ENCODE data around the gene STX8.
"Not testable (repeated sequence)": the region's sequence is repeated elsewhere in the genome, so short reads cannot be mapped to it uniquely, and the experiment has no call there.

STX8 gene

GRCh38 chr17:9383826-9384225 lies 191.8 kb downstream of the STX8 start:
- DNase-seq (ENCODE audit: low read depth) = no peak

GRCh38 chr17:9382626-9383025 lies 193.0 kb downstream of the STX8 start:
- DNase-seq (ENCODE audit: low read depth) = no peak

DNA sequence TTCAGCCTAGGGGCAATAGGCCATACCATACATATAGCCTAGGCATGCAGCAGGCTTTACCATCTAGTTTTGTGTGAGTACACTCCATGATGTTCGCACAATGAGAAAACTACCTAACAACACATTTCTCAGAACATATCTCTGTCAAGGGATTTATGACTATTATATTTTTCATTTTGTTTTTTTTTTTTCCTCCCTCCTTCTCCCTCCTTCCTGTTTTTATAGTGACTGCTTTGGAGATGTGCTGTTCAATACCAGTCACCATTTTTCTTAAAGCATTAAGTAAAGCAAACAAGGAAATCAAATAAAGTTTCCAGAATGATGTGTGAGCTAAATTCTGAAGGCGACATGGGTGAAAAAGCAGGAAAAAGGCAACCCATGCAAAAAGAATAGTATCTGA lies 194.6 kb downstream of the STX8 start:
- DNase-seq (ENCODE audit: low read depth) = no peak

- no peak for DNase-seq (ENCODE audit: low read depth)
Observed at GRCh38 chr17:9380361-9380760, 195.3 kb downstream of the STX8 start.

GRCh38 chr17:9376177-9376576 lies 199.4 kb downstream of the STX8 start:
- not testable (repeated sequence) for DNase-seq (ENCODE audit: low read depth)

DNA sequence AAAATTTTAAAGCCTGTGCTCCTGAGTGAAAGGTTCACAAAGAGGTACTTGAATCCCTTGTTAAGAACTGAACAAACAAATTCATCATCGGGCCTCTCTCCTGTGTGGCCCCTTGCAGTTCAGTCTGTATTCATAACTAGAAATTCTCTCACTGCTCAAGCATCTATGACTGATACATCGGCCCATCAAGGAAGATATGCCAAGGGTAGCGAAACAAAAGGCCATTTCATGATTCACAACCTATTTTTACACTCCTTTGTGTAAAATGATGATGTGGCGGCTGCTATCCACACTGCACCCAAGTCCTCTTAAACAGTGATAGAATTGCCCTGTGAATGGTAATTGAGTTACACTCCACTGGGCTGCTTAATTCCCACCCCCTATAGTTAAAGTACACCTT lies 204.6 kb downstream of the STX8 start:
- no peak for DNase-seq (ENCODE audit: low read depth)

GRCh38 chr17:9370467-9370866 lies 205.2 kb downstream of the STX8 start:
- no peak for DNase-seq (ENCODE audit: low read depth)

- DNase-seq (ENCODE audit: low read depth) = no peak
Observed at GRCh38 chr17:9368631-9369030, 207.0 kb downstream of the STX8 start.

- DNase-seq (ENCODE audit: low read depth) = no peak
Observed at GRCh38 chr17:9367156-9367555, 208.5 kb downstream of the STX8 start.

DNA sequence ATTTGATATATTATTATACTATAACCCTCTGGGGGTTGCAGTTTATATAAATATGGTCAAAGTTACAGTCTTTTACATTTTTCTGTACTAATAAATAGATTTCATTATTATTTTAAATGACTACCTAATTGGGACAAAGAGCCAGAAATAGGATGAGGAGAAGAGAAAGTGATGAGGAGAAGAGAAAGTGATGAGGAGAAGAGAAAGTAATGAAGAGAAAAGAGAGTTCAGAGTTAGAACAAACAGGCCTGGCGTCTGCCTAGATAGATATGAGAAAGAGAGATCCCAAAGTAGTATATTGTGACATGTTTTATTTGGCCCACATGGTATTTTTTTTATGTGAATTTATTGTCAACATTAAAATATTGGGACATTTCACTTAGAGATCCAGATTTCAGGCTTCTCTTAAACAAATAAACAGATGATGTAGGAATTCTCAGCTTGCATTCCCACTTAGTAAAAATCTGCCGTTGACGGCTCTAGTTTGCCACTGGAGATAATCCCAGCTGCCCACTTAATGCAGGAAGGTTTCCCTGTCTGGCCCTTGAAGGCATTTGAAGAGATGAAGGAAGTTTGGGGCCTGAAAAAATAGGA lies 210.7 kb downstream of the STX8 start:
- DNase-seq (ENCODE audit: low read depth) = no peak

GRCh38 chr17:9363440-9364350 lies 211.9 kb downstream of the STX8 start:
- DNase-seq (ENCODE audit: low read depth) = no peak

- DNase-seq (ENCODE audit: low read depth) = no peak
Observed at GRCh38 chr17:9361188-9361955, 214.2 kb downstream of the STX8 start.

DNA sequence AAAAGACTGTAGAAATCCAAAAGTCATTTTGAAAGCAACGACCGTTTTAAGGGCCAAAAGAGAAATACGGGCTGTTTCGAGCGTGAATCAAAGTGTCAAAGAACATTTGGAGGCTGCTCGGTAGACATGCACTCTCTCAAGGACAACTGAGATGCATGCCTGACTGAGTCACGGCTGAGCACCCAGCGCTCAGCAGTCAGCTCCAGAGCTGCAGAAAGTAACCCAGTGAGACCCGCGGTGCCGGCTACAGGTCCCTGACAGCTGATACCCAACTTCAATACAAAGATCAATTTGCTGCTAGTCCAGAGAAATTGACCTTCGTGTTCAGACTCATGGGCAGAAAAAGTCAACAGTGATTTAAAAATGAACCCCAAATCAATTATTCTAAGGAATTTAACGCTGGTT lies 214.9 kb downstream of the STX8 start:
- DNase-seq (ENCODE audit: low read depth) = no peak

DNA sequence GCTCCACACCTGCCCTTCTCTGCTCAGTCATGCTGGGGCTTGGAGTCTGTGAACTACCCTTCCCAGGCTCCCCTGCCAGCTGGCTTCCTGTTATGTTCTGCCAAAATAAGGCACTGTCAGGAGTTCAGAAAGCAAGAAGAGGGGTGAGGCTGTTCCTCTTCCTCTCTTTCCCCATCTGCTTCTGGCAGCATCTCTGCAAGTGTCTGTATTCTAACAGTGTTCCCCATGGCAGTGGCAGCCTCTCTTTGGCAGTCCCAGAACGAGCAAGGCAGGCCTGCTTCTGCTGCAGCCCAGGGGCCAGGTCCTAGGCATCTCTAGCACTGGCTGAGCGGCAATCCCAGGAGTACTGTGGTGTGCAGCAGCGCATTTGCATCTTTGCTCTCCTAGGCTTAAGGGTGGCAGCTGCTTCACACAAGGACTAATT lies 219.1 kb downstream of the STX8 start:
- no peak for DNase-seq (ENCODE audit: low read depth)

GRCh38 chr17:9355846-9356245 lies 219.8 kb downstream of the STX8 start:
- no peak for DNase-seq (ENCODE audit: low read depth)

DNA sequence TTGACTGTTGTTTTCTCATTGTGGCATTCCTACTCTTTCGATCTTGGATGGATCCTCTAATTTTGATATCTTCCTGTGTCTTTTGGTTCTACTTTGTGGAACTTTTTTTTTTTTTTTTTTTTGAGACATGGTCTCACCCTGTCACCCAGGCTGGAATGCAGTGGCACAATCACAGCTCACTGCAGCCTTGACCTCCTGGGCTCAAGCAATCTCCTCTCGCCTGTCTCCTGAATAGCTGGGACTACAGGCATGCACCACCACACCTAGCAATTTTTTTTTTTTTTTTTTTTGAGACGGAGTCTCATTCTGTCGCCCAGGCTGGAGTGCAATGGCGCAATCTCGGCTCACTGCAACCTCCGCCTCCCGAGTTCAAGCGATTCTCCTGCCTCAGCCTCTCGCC lies 220.4 kb downstream of the STX8 start:
- DNase-seq (ENCODE audit: low read depth) = not testable (repeated sequence)

- DNase-seq (ENCODE audit: low read depth) = no peak
Observed at GRCh38 chr17:9350080-9350479, 225.5 kb downstream of the STX8 start.

- no peak for DNase-seq (ENCODE audit: low read depth)
Observed at GRCh38 chr17:9346296-9346926, 229.2 kb downstream of the STX8 start.

GRCh38 chr17:9343516-9343915 lies 232.1 kb downstream of the STX8 start:
- no peak for DNase-seq (ENCODE audit: low read depth)

- no peak for DNase-seq (ENCODE audit: low read depth)
Observed at GRCh38 chr17:9342225-9342624, 233.4 kb downstream of the STX8 start.

GRCh38 chr17:9339958-9340357 lies 235.7 kb downstream of the STX8 start:
- no peak for DNase-seq (ENCODE audit: low read depth)

GRCh38 chr17:9339482-9339881 lies 236.1 kb downstream of the STX8 start:
- not testable (repeated sequence) for DNase-seq (ENCODE audit: low read depth)
